DOHH2 (cell line): ENCODE results near the gene KHDC4.

Experiments used
- H3F3A ChIP-seq: fragments of 200-600 bp; sonication (generic), shearing (Covaris generic); 2 replicates; pipeline ENCODE4 v1.6.0; 2016; ENCODE audit warnings: antibody characterized with exemption, mild to moderate bottlenecking; ENCODE audit not compliant: control insufficient read depth, insufficient read depth
- H3K27ac ChIP-seq: fragments of 200-600 bp; sonication (generic); 2 replicates; pipeline ENCODE4 v1.5.1; 2014; ENCODE audit warnings: low read depth, mild to moderate bottlenecking, low read length, moderate library complexity
- H3K27me3 ChIP-seq: fragments of 200-600 bp; sonication (generic); 2 replicates; pipeline ENCODE4 v1.6.1; 2014; ENCODE audit warnings: mild to moderate bottlenecking, low read length, mixed read lengths; ENCODE audit not compliant: control insufficient read depth
- H3K36me3 ChIP-seq: fragments of 200-600 bp; sonication (generic); 2 replicates; pipeline ENCODE4 v1.6.1; 2014; ENCODE audit warnings: mild to moderate bottlenecking, low read length, moderate library complexity, mixed read lengths; ENCODE audit not compliant: control insufficient read depth
- H3K4me1 ChIP-seq: fragments of 200-600 bp; sonication (generic); 2 replicates; pipeline ENCODE4 v1.6.1; 2014; ENCODE audit warnings: mild to moderate bottlenecking, low read length, mixed read lengths; ENCODE audit not compliant: control insufficient read depth
- H3K4me2 ChIP-seq: fragments of 200-600 bp; sonication (generic); 2 replicates; pipeline ENCODE4 v1.6.0; 2014; ENCODE audit warnings: mild to moderate bottlenecking, low read length, moderate library complexity
- H3K4me3 ChIP-seq: fragments of 200-600 bp; sonication (generic); 2 replicates; pipeline ENCODE4 v1.5.1; 2014; ENCODE audit warnings: mild to moderate bottlenecking, low read length, mixed read lengths
- H3K79me2 ChIP-seq: fragments of 200-600 bp; sonication (generic); 2 replicates; pipeline ENCODE4 v1.6.1; 2014; ENCODE audit warnings: mild to moderate bottlenecking, low read length, mixed read lengths; ENCODE audit not compliant: control insufficient read depth
- H3K9me2 ChIP-seq: fragments of 200-600 bp; sonication (generic); replicated peaks from 2 replicates; pipeline ENCODE4 v1.6.1; 2014; ENCODE audit warnings: mild to moderate bottlenecking, low read length, mixed read lengths; ENCODE audit not compliant: control insufficient read depth
- H3K9me3 ChIP-seq: fragments of 200-600 bp; sonication (generic); 2 replicates; pipeline ENCODE4 v1.6.1; 2014; ENCODE audit warnings: antibody characterized with exemption, low read length, mixed read lengths; ENCODE audit not compliant: control insufficient read depth, insufficient read depth
- H4K20me1 ChIP-seq: fragments of 200-600 bp; sonication (generic); 2 replicates; pipeline ENCODE4 v1.6.0; 2014; ENCODE audit warnings: low read depth, mild to moderate bottlenecking, antibody characterized with exemption, low read length, moderate library complexity; ENCODE audit not compliant: control insufficient read depth, insufficient read depth
- CTCF ChIP-seq: fragments of 200-600 bp; sonication (generic); IDR thresholded peaks from one replicate; pipeline ENCODE4 v1.5.1; 2014; ENCODE audit warnings: antibody characterized with exemption, mild to moderate bottlenecking, low read depth, low read length; ENCODE audit not compliant: poor library complexity, severe bottlenecking
- EZH2phosphoT487 ChIP-seq: fragments of 200-600 bp; sonication (generic); IDR thresholded peaks from 2 replicates; pipeline ENCODE4 v1.6.1; 2017; ENCODE audit warnings: borderline replicate concordance, mild to moderate bottlenecking, antibody characterized with exemption, low read length, moderate library complexity, mixed read lengths

The KHDC4 gene

GRCh38 chr1:155978325-155978972 is 44.2 kb upstream of the KHDC4 start, which contains the start of gene ARHGEF2:
TSS of gene ARHGEF2 (minus strand) at chr1:155978547. CDS start at chr1:155978427, 120 bp downstream.
- no peaks in the 10 kb centered on the region for H3K9me3 ChIP-seq
- peak within 1 kb of the TSS; percentile 89 for H3K27ac ChIP-seq
- no peaks in the 10 kb centered on the region for H3K9me2 ChIP-seq
- H3K79me2 ChIP-seq: peaks cover 80% of the 10 kb centered on the region
- H3K36me3 ChIP-seq: peaks cover 49% of the 10 kb centered on the region
- TF ChIP-seq CTCF (peak; percentile 55), EZH2phosphoT487 (no peak)
- peaks cover 20% of the 10 kb centered on the region for H3F3A ChIP-seq
- H3K4me1 ChIP-seq: peaks cover 85% of the 10 kb centered on the region
- H4K20me1 ChIP-seq: peaks cover 21% of the 10 kb centered on the region
- H3K4me3 ChIP-seq: peak within 1 kb of the TSS; percentile 81
- peak within 1 kb of the TSS; percentile 99 for H3K4me2 ChIP-seq
- no peaks in the 10 kb centered on the region for H3K27me3 ChIP-seq

DNA sequence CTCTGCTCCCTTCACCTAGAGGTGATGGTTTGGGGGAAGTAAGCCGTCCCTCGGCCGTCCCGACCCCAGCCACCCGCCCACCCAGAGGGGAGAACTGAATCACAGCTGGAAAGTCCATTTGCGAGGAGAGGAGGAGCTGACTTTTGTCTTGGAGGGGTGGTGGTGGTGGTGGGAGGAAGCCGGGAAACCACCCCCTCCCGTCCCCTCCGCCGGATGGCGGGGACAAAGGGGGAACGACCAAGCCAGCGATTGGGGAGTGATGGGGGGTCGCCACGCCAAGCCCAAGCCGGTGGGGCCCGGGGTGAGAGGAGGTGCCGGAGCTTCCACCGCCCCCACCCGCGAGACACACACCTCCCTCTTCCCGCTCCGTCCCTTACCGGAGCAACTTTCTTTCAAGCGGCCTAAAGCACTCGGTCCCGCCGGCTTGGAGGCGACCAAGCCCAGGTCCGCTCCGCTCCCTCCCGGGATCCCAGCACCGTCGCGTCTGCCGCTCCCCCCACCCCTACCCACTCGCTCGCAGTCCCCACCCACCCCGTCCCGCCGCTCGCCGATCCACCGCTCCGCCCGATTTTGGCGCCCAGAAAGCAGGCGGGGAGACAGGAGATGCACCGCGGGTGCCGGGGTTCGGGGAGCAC is 43.6 kb upstream of the KHDC4 start:
- peaks cover 85% of the 10 kb centered on the region for H3K4me1 ChIP-seq
- no peaks in the 10 kb centered on the region for H3K9me3 ChIP-seq
- H3F3A ChIP-seq: peaks cover 20% of the 10 kb centered on the region

DNA sequence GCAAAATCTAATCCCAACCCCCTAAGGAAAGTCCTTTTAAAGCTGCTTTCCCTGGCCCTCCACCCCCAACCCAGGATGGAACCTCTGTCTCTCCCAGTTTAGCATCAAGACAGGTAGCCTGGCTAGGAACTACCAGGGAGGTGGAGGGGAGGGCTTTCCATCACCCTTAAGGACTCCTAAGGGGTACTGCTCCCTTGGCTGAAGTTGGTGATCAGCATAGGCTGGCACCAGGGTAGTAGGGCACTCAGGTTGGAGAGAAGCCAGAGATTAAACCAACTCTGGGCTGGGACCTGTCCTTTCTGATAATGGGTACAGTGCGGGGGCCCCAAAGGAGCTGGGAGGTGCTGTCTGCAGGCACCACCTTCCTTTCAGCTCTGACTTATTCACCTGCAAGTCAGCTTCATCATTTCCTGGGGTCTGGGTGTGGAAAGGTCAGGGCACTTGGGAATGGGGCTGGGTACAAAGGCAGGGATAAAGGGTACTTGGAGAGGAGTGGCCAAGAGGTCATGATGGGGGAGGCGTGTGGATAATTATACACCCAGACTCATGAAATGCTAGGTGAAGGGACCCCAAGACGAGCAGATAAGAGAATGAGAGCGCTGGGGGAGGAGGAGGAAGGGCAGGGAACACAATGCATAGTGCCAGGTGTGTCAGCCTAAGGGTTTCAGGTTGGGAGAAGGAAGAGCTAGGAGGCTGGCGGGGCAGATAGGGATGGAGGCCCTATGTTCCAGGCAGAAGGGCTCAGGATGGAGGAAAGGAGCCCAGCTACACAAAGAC is 42.9 kb upstream of the KHDC4 start:
- H4K20me1 ChIP-seq: peaks cover 21% of the 10 kb centered on the region
- no peaks in the 10 kb centered on the region for H3K9me3 ChIP-seq
- H3K79me2 ChIP-seq: peaks cover 92% of the 10 kb centered on the region
- peak overlapping the region; percentile 81 for H3K4me3 ChIP-seq
- peaks cover 20% of the 10 kb centered on the region for H3F3A ChIP-seq
- H3K4me1 ChIP-seq: peaks cover 85% of the 10 kb centered on the region
- no peaks in the 10 kb centered on the region for H3K27me3 ChIP-seq
- peak overlapping the region; percentile 99 for H3K4me2 ChIP-seq
- peak overlapping the region; percentile 89 for H3K27ac ChIP-seq
- TF ChIP-seq CTCF (no peak), EZH2phosphoT487 (no peak)
- H3K36me3 ChIP-seq: peaks cover 57% of the 10 kb centered on the region
- no peaks in the 10 kb centered on the region for H3K9me2 ChIP-seq

More for the DNA sequence above, 43.6 kb upstream of the KHDC4 start:
- Histone ChIP-seq H3K9me2 (no peaks in the 10 kb centered on the region), H3K79me2 (peaks cover 86% of the 10 kb centered on the region), H3K4me3 (peak overlapping the region; percentile 81), H3K27ac (peak overlapping the region; percentile 89), H3K36me3 (peaks cover 54% of the 10 kb centered on the region), H3K4me2 (peak overlapping the region; percentile 99), H4K20me1 (peaks cover 21% of the 10 kb centered on the region), H3K27me3 (no peaks in the 10 kb centered on the region)
- TF ChIP-seq CTCF: no peak
- no peak for TF ChIP-seq EZH2phosphoT487
